Peyer's patch (tissue), 4 donors: ENCODE measurements around the gene CHAT.

Experiments
- POLR2A ChIP-seq, 2 donors: fragments of 450-650 bp; IDR thresholded peaks; one replicate each; pipeline ENCODE4 v1.5.1; 2017; ENCODE audit warnings: antibody characterized with exemption in 2 of 2, mild to moderate bottlenecking in 2 of 2, moderate library complexity in 2 of 2
- TF ChIP-seq, protein P1 (sequence below), 6 experiments: fragments of 450-650 bp in 4 of 6; fragments of 200-600 bp in 2 of 6; sonication (generic) in 1 of 6; IDR thresholded peaks; one replicate each; pipeline ENCODE4 v1.5.1; 2017 to 2019; ENCODE audit warnings: antibody characterized with exemption in 6 of 6, mild to moderate bottlenecking in 3 of 6, moderate library complexity in 1 of 6

DNA sequence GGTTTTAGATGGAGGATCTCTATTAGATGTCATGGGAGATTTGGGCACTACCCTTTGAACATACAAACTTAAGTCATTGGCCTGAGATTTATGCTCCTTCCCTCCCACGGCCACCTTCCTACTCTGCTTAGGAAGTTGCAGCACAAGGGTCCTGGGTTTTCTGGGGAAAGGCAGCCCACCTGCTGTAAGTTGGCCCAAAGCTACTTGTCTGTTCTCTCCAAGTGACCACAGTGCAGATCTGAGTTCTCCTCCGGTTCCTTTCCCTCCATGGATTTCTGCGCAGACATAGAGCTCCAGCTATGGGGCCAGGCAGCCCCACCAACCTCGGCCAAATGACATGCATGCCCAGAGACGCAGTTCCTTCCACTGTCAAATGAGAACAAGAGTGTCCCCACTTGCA, 52.8 kb downstream of the CHAT start:
- TF ChIP-seq, protein P1, sequence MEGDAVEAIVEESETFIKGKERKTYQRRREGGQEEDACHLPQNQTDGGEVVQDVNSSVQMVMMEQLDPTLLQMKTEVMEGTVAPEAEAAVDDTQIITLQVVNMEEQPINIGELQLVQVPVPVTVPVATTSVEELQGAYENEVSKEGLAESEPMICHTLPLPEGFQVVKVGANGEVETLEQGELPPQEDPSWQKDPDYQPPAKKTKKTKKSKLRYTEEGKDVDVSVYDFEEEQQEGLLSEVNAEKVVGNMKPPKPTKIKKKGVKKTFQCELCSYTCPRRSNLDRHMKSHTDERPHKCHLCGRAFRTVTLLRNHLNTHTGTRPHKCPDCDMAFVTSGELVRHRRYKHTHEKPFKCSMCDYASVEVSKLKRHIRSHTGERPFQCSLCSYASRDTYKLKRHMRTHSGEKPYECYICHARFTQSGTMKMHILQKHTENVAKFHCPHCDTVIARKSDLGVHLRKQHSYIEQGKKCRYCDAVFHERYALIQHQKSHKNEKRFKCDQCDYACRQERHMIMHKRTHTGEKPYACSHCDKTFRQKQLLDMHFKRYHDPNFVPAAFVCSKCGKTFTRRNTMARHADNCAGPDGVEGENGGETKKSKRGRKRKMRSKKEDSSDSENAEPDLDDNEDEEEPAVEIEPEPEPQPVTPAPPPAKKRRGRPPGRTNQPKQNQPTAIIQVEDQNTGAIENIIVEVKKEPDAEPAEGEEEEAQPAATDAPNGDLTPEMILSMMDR (IDR thresholded peaks at IDR 0.05): no peak
- TF ChIP-seq POLR2A (IDR thresholded peaks at IDR 0.05): no peak
